GM18873 (cell line): ENCODE results near the gene IQCE.

Experiments used
- ATAC-seq: cut with Tn5 transposase; IDR thresholded peaks from one replicate; pipeline ENCODE4 v1.9.1; 2021; ENCODE audit warnings: mild to moderate bottlenecking, moderate library complexity, moderate number of reproducible peaks; ENCODE audit not compliant: unreplicated experiment, low FRiP score

The IQCE gene

GRCh38 chr7:2657920-2658671 is 99.3 kb downstream of the IQCE start:
- no peak for ATAC-seq

GRCh38 chr7:2658941-2659340 is 100.2 kb downstream of the IQCE start:
- no peak for ATAC-seq

GRCh38 chr7:2659556-2660358 is 101.0 kb downstream of the IQCE start:
- no peak for ATAC-seq

- ATAC-seq: no peak
Measured at GRCh38 chr7:2660359-2661095, 101.7 kb downstream of the IQCE start.

GRCh38 chr7:2661096-2661449 is 102.3 kb downstream of the IQCE start:
- ATAC-seq: no peak

GRCh38 chr7:2661602-2662272 is 103.0 kb downstream of the IQCE start:
- ATAC-seq: no peak

GRCh38 chr7:2662273-2663120 is 103.7 kb downstream of the IQCE start:
- ATAC-seq: no peak

- no peak for ATAC-seq
Measured at GRCh38 chr7:2663121-2663886, 104.5 kb downstream of the IQCE start.

- no peak for ATAC-seq
Measured at GRCh38 chr7:2663960-2664359, 105.2 kb downstream of the IQCE start.
